ENCODE results near the gene RTP4.

The RTP4 gene

DNA sequence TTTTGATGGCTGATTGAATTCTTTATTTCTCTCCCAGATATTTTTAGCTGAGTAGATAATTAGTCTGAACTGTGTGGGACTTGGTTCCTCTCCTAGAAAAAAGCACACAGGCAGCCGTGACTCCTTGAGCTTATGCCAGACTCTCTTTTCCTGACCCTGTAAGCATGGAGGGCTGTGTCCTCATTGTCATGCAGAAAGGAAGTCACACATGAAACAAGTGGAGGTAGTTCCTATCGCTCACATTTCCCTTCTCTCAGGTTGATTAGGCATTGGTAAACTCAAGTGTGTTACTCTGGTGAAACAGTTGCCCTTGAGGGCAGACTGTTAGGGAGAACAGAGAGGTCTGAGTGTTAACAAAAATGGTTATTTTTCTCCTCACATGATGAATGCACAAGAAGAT lies 6.3 kb upstream of the RTP4 start:
- no peak for TF ChIP-seq SIN3A (IDR thresholded peaks at IDR 0.05; ENCODE audit: borderline replicate concordance, insufficient read depth, low read length)
- TF ChIP-seq FOXP2 (optimal IDR thresholded peaks at IDR 0.05; ENCODE audit: borderline replicate concordance, extremely low read depth, extremely low read length, insufficient read depth): no peak
- TF ChIP-seq, protein P1, sequence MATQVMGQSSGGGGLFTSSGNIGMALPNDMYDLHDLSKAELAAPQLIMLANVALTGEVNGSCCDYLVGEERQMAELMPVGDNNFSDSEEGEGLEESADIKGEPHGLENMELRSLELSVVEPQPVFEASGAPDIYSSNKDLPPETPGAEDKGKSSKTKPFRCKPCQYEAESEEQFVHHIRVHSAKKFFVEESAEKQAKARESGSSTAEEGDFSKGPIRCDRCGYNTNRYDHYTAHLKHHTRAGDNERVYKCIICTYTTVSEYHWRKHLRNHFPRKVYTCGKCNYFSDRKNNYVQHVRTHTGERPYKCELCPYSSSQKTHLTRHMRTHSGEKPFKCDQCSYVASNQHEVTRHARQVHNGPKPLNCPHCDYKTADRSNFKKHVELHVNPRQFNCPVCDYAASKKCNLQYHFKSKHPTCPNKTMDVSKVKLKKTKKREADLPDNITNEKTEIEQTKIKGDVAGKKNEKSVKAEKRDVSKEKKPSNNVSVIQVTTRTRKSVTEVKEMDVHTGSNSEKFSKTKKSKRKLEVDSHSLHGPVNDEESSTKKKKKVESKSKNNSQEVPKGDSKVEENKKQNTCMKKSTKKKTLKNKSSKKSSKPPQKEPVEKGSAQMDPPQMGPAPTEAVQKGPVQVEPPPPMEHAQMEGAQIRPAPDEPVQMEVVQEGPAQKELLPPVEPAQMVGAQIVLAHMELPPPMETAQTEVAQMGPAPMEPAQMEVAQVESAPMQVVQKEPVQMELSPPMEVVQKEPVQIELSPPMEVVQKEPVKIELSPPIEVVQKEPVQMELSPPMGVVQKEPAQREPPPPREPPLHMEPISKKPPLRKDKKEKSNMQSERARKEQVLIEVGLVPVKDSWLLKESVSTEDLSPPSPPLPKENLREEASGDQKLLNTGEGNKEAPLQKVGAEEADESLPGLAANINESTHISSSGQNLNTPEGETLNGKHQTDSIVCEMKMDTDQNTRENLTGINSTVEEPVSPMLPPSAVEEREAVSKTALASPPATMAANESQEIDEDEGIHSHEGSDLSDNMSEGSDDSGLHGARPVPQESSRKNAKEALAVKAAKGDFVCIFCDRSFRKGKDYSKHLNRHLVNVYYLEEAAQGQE (IDR thresholded peaks at IDR 0.05; ENCODE audit: insufficient read depth in 1 of 2, low read depth in 2 of 2, low read length in 2 of 2): no peak
- no peak for TF ChIP-seq POLR2AphosphoS5 (IDR thresholded peaks at IDR 0.05; ENCODE audit: low read depth, low read length)
- no peak for TF ChIP-seq TAF1 (IDR thresholded peaks at IDR 0.05; ENCODE audit: borderline replicate concordance, insufficient read depth, low read length)

DNA sequence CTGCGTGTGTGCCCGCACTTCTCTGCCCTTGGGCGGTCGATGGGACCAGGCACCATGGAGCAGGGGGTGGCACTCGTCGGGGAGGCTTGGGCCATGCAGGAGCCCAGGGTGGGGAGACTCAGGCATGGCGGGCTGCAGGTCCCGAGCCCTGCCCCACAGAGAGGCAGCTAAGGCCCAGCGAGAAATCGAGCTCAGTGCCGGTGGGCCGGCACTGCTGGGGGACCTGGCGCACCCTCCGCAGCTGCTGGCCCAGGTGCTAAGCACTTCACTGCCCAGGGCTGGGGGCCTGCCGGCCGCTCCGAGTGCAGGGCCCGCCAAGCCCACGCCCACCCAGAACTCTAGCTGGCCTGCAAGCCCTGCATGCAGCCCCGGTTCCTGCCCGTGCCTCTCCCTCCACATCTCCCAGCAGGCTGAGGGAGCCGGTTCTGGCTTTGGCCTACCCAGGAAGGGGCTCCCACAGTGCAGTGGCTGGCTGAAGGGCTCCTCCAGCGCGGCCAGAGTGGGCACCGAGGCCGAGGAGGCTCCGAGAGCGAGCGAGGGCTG lies 553 bp upstream of the RTP4 start:
- TF ChIP-seq TAF1 (IDR thresholded peaks at IDR 0.05; ENCODE audit: borderline replicate concordance, insufficient read depth, low read length) (no peak), FOXP2 (optimal IDR thresholded peaks at IDR 0.05; ENCODE audit: borderline replicate concordance, extremely low read depth, extremely low read length, insufficient read depth) (no peak), SIN3A (IDR thresholded peaks at IDR 0.05; ENCODE audit: borderline replicate concordance, insufficient read depth, low read length) (no peak), POLR2AphosphoS5 (IDR thresholded peaks at IDR 0.05; ENCODE audit: low read depth, low read length) (no peak)
- TF ChIP-seq, protein P1 (IDR thresholded peaks at IDR 0.05; ENCODE audit: insufficient read depth in 1 of 2, low read depth in 2 of 2, low read length in 2 of 2): no peak

DNA sequence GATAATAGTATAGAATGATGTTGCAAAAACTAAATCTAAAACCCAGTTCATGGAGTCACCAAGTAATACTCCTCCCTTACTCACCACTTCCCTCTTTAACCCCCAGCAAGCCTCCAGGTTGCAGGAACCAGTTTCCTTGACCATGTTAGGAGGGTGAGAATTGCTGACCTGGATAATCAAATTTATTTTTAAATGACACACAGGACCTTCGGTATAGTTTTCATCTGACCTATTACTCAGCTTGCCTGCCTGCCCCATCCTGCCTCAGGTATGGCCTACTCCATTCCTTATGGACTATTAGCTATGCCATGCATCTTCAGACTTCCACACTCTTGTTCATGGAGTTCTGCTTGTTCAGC lies 883 bp downstream of the RTP4 start:
- TF ChIP-seq SIN3A (IDR thresholded peaks at IDR 0.05; ENCODE audit: borderline replicate concordance, insufficient read depth, low read length): no peak
- TF ChIP-seq, protein P1 (IDR thresholded peaks at IDR 0.05; ENCODE audit: insufficient read depth in 1 of 2, low read depth in 2 of 2, low read length in 2 of 2): no peak
- no peak for TF ChIP-seq TAF1 (IDR thresholded peaks at IDR 0.05; ENCODE audit: borderline replicate concordance, insufficient read depth, low read length)
- no peak for TF ChIP-seq POLR2AphosphoS5 (IDR thresholded peaks at IDR 0.05; ENCODE audit: low read depth, low read length)
- no peak for TF ChIP-seq FOXP2 (optimal IDR thresholded peaks at IDR 0.05; ENCODE audit: borderline replicate concordance, extremely low read depth, extremely low read length, insufficient read depth)

DNA sequence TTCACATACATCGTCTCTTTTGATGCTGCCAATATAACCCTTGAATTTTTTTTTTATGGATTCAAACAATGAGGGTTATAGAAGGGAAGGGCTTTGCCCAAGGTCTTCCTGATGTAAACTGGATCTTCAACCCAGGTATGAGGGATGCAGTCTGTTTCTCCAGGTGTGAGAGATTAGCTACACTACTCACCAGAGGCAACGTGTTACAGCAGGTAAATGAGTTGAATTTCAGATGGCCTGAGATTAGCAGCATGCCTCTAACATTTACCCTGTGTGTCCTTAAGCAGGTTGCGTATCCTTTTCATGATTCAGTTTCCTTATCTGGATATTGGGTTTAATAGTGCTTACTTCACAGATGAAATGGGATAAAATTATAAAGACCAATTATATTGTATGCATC lies 1.9 kb downstream of the RTP4 start:
- TF ChIP-seq SIN3A (IDR thresholded peaks at IDR 0.05; ENCODE audit: borderline replicate concordance, insufficient read depth, low read length): no peak
- TF ChIP-seq, protein P1 (IDR thresholded peaks at IDR 0.05; ENCODE audit: insufficient read depth in 1 of 2, low read depth in 2 of 2, low read length in 2 of 2): no peak
- no peak for TF ChIP-seq FOXP2 (optimal IDR thresholded peaks at IDR 0.05; ENCODE audit: borderline replicate concordance, extremely low read depth, extremely low read length, insufficient read depth)
- no peak for TF ChIP-seq POLR2AphosphoS5 (IDR thresholded peaks at IDR 0.05; ENCODE audit: low read depth, low read length)
- no peak for TF ChIP-seq TAF1 (IDR thresholded peaks at IDR 0.05; ENCODE audit: borderline replicate concordance, insufficient read depth, low read length)

DNA sequence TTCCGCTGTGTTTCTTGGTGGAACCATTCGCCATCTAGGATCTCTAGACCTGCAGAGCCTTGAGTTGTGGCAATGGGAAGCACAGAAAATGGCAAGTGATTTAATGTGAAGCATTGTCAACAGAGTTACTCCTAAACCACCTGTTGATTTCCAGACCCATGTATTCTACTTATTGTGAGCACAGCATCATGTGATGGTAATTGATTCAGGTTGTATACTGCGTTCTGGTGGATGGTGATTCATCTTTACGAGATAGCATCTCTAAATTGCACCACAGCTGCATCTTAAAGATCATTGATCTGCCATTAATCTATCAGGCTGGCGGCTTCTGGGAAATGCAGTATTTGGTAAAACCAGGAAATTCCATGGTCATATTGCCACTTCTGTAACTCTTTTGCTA lies 7.4 kb downstream of the RTP4 start:
- TF ChIP-seq FOXP2 (optimal IDR thresholded peaks at IDR 0.05; ENCODE audit: borderline replicate concordance, extremely low read depth, extremely low read length, insufficient read depth) (no peak), TAF1 (IDR thresholded peaks at IDR 0.05; ENCODE audit: borderline replicate concordance, insufficient read depth, low read length) (no peak), POLR2AphosphoS5 (IDR thresholded peaks at IDR 0.05; ENCODE audit: low read depth, low read length) (no peak)
- TF ChIP-seq, protein P1 (IDR thresholded peaks at IDR 0.05; ENCODE audit: insufficient read depth in 1 of 2, low read depth in 2 of 2, low read length in 2 of 2): no peak
